H9 (cell line): ENCODE data around the gene CD180. TPM values are rescaled to one million over a fixed set of nuclear protein-coding genes. Genes with fewer than 3 reads are reported as not detected.

Source experiments
- DNase-seq: peaks from one replicate; pipeline ENCODE4 v3.0.0-alpha.2; 2017
- H2AFZ ChIP-seq: one replicate; pipeline ENCODE4 v1.6.1; 2013; ENCODE audit warnings: mild to moderate bottlenecking, low read length, control low read depth, moderate library complexity
- H2AK5ac ChIP-seq: 2 replicates; pipeline ENCODE4 v1.6.1; 2013; ENCODE audit warnings: low read length, control low read depth, mixed read lengths; ENCODE audit not compliant: insufficient read length
- H2BK120ac ChIP-seq: one replicate; pipeline ENCODE4 v1.6.1; 2013; ENCODE audit warnings: low read depth, mild to moderate bottlenecking, low read length, control low read depth, inconsistent platforms; ENCODE audit not compliant: poor library complexity, severe bottlenecking
- H2BK12ac ChIP-seq: 2 replicates; pipeline ENCODE4 v1.6.1; 2013; ENCODE audit warnings: low read length, control low read depth, mixed read lengths, low read depth; ENCODE audit not compliant: insufficient read length
- H2BK15ac ChIP-seq: 2 replicates; pipeline ENCODE4 v1.6.1; 2013; ENCODE audit warnings: low read depth, low read length, control low read depth
- H2BK20ac ChIP-seq: one replicate; pipeline ENCODE4 v1.6.1; 2013; ENCODE audit warnings: low read depth, mild to moderate bottlenecking, low read length, control low read depth, inconsistent platforms; ENCODE audit not compliant: poor library complexity, severe bottlenecking
- H2BK5ac ChIP-seq: 2 replicates; pipeline ENCODE4 v1.6.1; 2013; ENCODE audit warnings: low read length, control low read depth, mixed read lengths; ENCODE audit not compliant: insufficient read length
- H3K14ac ChIP-seq: 2 replicates; pipeline ENCODE4 v1.6.1; 2013; ENCODE audit warnings: low read length, control low read depth; ENCODE audit not compliant: insufficient read depth
- H3K18ac ChIP-seq: 2 replicates; pipeline ENCODE4 v1.6.1; 2013; ENCODE audit warnings: low read depth, mild to moderate bottlenecking, mixed read lengths, low read length, control low read depth; ENCODE audit not compliant: insufficient read length
- H3K23ac ChIP-seq: 2 replicates; pipeline ENCODE4 v1.6.1; 2013; ENCODE audit warnings: low read length, control low read depth, mixed read lengths, low read depth; ENCODE audit not compliant: insufficient read length
- H3K23me2 ChIP-seq: 2 replicates; pipeline ENCODE4 v1.6.1; 2013; ENCODE audit warnings: low read depth, mild to moderate bottlenecking, mixed read lengths, low read length, control low read depth; ENCODE audit not compliant: insufficient read length, poor library complexity, severe bottlenecking
- H3K27ac ChIP-seq: 2 replicates; pipeline ENCODE4 v1.5.1; 2013; ENCODE audit warnings: low read length, control low read depth, mixed read lengths, low read depth; ENCODE audit not compliant: insufficient read length
- H3K27me3 ChIP-seq: 2 replicates; pipeline ENCODE4 v1.6.1; 2013; ENCODE audit warnings: low read length, control low read depth, inconsistent platforms; ENCODE audit not compliant: insufficient read depth
- H3K4ac ChIP-seq: 2 replicates; pipeline ENCODE4 v1.6.1; 2013; ENCODE audit warnings: low read depth, mild to moderate bottlenecking, control low read depth, inconsistent platforms, low read length, moderate library complexity
- H3K4me1 ChIP-seq: 2 replicates; pipeline ENCODE4 v1.6.1; 2013; ENCODE audit warnings: low read length, control low read depth, inconsistent platforms; ENCODE audit not compliant: insufficient read depth
- H3K4me2 ChIP-seq: 2 replicates; pipeline ENCODE4 v1.6.1; 2013; ENCODE audit warnings: low read length, control low read depth, mixed read lengths; ENCODE audit not compliant: insufficient read length, insufficient read depth
- H3K56ac ChIP-seq: 2 replicates; pipeline ENCODE4 v1.6.1; 2013; ENCODE audit warnings: low read depth, mild to moderate bottlenecking, mixed read lengths, low read length, control low read depth; ENCODE audit not compliant: insufficient read length
- H3K79me1 ChIP-seq: 2 replicates; pipeline ENCODE4 v1.6.1; 2013; ENCODE audit warnings: low read depth, mild to moderate bottlenecking, moderate library complexity, low read length, control low read depth, inconsistent platforms; ENCODE audit not compliant: insufficient read depth, poor library complexity, severe bottlenecking
- H3K79me2 ChIP-seq: 2 replicates; pipeline ENCODE4 v1.6.1; 2013; ENCODE audit warnings: low read length, control low read depth, inconsistent platforms; ENCODE audit not compliant: insufficient read depth
- H3K9ac ChIP-seq: 2 replicates; pipeline ENCODE4 v1.6.1; 2013; ENCODE audit warnings: low read length, control low read depth, mixed read lengths; ENCODE audit not compliant: insufficient read length; ENCODE audit errors: extremely low read depth
- H3K9me3 ChIP-seq: one replicate; pipeline ENCODE4 v1.6.1; 2013; ENCODE audit warnings: low read depth, low read length, inconsistent platforms; ENCODE audit not compliant: control insufficient read depth
- H3T11ph ChIP-seq: one replicate; pipeline ENCODE4 v1.6.1; 2013; ENCODE audit warnings: mild to moderate bottlenecking, low read length, control low read depth, inconsistent platforms
- H4K20me1 ChIP-seq: one replicate; pipeline ENCODE4 v1.6.1; 2013; ENCODE audit not compliant: control insufficient read depth, insufficient read length, insufficient read depth
- H4K5ac ChIP-seq: 2 replicates; pipeline ENCODE4 v1.6.1; 2013; ENCODE audit warnings: low read depth, mild to moderate bottlenecking, mixed read lengths, low read length, control low read depth; ENCODE audit not compliant: insufficient read length
- H4K8ac ChIP-seq: replicated peaks from 2 replicates; pipeline ENCODE4 v1.6.1; 2013; ENCODE audit warnings: low read length, control low read depth, mixed read lengths, low read depth; ENCODE audit not compliant: insufficient read length
- H4K91ac ChIP-seq: 2 replicates; pipeline ENCODE4 v1.6.1; 2013; ENCODE audit warnings: low read depth, mild to moderate bottlenecking, moderate library complexity, mixed read lengths, low read length, control low read depth; ENCODE audit not compliant: insufficient read length
- H3K27ac Mint-ChIP-seq, 3 experiments: 2 replicates in 2 of 3; 3 replicates in 1 of 3; pipeline ENCODE4 v1.8.0; 2020 to 2021; ENCODE audit warnings: mixed read lengths in 3 of 3, mild to moderate bottlenecking in 1 of 3, moderate library complexity in 1 of 3
- H3K27me3 Mint-ChIP-seq: 2 replicates; pipeline ENCODE4 v1.8.0; 2021; ENCODE audit warnings: low read depth, mild to moderate bottlenecking, moderate library complexity, mixed read lengths
- H3K36me3 Mint-ChIP-seq, 3 experiments: 2 replicates in 2 of 3; 3 replicates in 1 of 3; pipeline ENCODE4 v1.8.0; 2020 to 2021; ENCODE audit warnings: low read depth in 3 of 3, mixed read lengths in 3 of 3; ENCODE audit not compliant: insufficient read depth in 1 of 3
- H3K4me1 Mint-ChIP-seq, 2 experiments: 2 replicates each; pipeline ENCODE4 v1.8.0; 2020; ENCODE audit warnings: mixed read lengths in 2 of 2
- H3K4me3 Mint-ChIP-seq, 2 experiments: 2 replicates in 1 of 2; 3 replicates in 1 of 2; pipeline ENCODE4 v1.8.0; 2020 to 2021; ENCODE audit warnings: mild to moderate bottlenecking in 2 of 2, mixed read lengths in 2 of 2, moderate library complexity in 1 of 2
- H3K9me3 Mint-ChIP-seq, 2 experiments: 2 replicates in 1 of 2; 3 replicates in 1 of 2; pipeline ENCODE4 v1.8.0; 2020; ENCODE audit warnings: mild to moderate bottlenecking in 2 of 2, mixed read lengths in 2 of 2, moderate library complexity in 1 of 2
- WGBS: extraction: QIAGEN DNeasy Blood & Tissue Kit; methylation state at CpG from one replicate; pipeline ENCODE4 v1.1.7; 2013; ENCODE audit warnings: missing lambda C conversion rate, low lambda C conversion rate, mixed read lengths; ENCODE audit not compliant: insufficient read length; ENCODE audit errors: extremely low coverage; 5-methylcytosine and 5-hydroxymethylcytosine counted together
- total RNA-seq: library from RNA; stranded (reverse); gene quantifications from 2 replicates; pipeline ENCODE4 v1.2.1, GENCODE V29; 2021
- TF ChIP-seq, protein P1 (sequence below): fragments of 200-600 bp; sonication (generic); conservative IDR thresholded peaks from 3 replicates; pipeline ENCODE4 v1.8.0; 2021; ENCODE audit warnings: antibody characterized with exemption, mild to moderate bottlenecking

Gene CD180
- total RNA-seq, 1 experiment from 2014 or later, result not detected

DNA sequence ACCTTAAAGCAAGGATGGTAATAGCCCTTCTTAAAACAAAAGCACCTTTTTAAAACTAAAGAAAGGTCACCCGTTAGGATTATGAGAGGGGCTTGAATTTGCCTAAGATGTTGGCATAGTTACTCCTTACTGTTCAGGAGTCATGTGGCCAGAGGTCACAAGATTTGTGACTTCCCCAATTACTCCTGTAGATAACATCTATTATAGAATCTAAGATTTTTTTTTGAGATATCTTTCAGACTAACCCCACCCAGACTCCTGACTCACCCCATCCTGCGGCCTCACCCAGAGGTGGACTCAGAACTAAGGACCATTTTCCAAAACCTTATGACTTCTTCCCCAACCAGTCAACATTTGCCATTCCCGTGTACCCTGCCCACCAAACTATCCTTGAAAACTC lies 2.4 kb downstream of the CD180 start:
- H3K36me3 Mint-ChIP-seq, result peaks cover 5 to 17% (median 7%) of the 10 kb centered on the region in 3 experiments; a peak in 6 of 7 replicates
- H2BK20ac ChIP-seq, result no peak overlapping the region
- peaks cover 7% of the 10 kb centered on the region; the same call in 1 of the 2 replicates for H3K4me1 ChIP-seq
- no peak overlapping the region for H2BK5ac ChIP-seq
- no peak overlapping the region for H4K5ac ChIP-seq
- no peak overlapping the region for H3K14ac ChIP-seq
- H3K4ac ChIP-seq, result no peak overlapping the region
- H2AK5ac ChIP-seq, result no peak overlapping the region
- H3K27ac ChIP-seq, result no peak overlapping the region
- H4K20me1 ChIP-seq, result no peaks in the 10 kb centered on the region
- no peak overlapping the region for H4K91ac ChIP-seq
- H2BK12ac ChIP-seq, result no peak overlapping the region
- no peak overlapping the region for H3K23ac ChIP-seq
- H3K9me3 Mint-ChIP-seq, result peaks cover 11 to 16% of the 10 kb centered on the region in 2 experiments
- no peak for DNase-seq
- no peaks in the 10 kb centered on the region for H3K79me2 ChIP-seq
- no peaks in the 10 kb centered on the region for H3K9me3 ChIP-seq
- no peaks in the 10 kb centered on the region for H3K23me2 ChIP-seq
- H3K4me1 Mint-ChIP-seq, result peaks cover 17% of the 10 kb centered on the region in 2 experiments
- H3K27me3 ChIP-seq, result no peaks in the 10 kb centered on the region
- H3K56ac ChIP-seq, result no peak overlapping the region
- H3K4me2 ChIP-seq, result no peak overlapping the region
- H2AFZ ChIP-seq, result no peak overlapping the region
- no peak overlapping the region for H2BK120ac ChIP-seq
- H3K9ac ChIP-seq, result no peak overlapping the region
- no peak overlapping the region for H3K18ac ChIP-seq
- no peaks in the 10 kb centered on the region for H3K79me1 ChIP-seq
- no peaks in the 10 kb centered on the region; the same call in 1 of the 2 replicates for H3K27me3 Mint-ChIP-seq
- WGBS, result no CpG with 5 or more reads among the region's 3 CpGs
- TF ChIP-seq, protein P1, sequence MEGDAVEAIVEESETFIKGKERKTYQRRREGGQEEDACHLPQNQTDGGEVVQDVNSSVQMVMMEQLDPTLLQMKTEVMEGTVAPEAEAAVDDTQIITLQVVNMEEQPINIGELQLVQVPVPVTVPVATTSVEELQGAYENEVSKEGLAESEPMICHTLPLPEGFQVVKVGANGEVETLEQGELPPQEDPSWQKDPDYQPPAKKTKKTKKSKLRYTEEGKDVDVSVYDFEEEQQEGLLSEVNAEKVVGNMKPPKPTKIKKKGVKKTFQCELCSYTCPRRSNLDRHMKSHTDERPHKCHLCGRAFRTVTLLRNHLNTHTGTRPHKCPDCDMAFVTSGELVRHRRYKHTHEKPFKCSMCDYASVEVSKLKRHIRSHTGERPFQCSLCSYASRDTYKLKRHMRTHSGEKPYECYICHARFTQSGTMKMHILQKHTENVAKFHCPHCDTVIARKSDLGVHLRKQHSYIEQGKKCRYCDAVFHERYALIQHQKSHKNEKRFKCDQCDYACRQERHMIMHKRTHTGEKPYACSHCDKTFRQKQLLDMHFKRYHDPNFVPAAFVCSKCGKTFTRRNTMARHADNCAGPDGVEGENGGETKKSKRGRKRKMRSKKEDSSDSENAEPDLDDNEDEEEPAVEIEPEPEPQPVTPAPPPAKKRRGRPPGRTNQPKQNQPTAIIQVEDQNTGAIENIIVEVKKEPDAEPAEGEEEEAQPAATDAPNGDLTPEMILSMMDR, result no peak
- no peak overlapping the region for H3K4me3 Mint-ChIP-seq
- no peak overlapping the region for H2BK15ac ChIP-seq
- no peak overlapping the region for H3K27ac Mint-ChIP-seq
- no peak overlapping the region for H3T11ph ChIP-seq
- H4K8ac ChIP-seq, result no peak overlapping the region
